WI38 (cell line): ENCODE data around the gene OXSR1.

Experiments used
- H3K4me3 ChIP-seq: 2 replicates; pipeline ENCODE4 v1.5.1; 2011; ENCODE audit warnings: low read depth, mild to moderate bottlenecking, control low read depth, low read length
- CTCF ChIP-seq: IDR thresholded peaks from 2 replicates; pipeline ENCODE4 v1.5.1; 2012; ENCODE audit warnings: low read depth, mild to moderate bottlenecking, control low read depth, low read length

Gene OXSR1

GRCh38 chr3:38255627-38256026, 90.3 kb downstream of the OXSR1 start:
- no peak overlapping the region for H3K4me3 ChIP-seq
- no peak for TF ChIP-seq CTCF

GRCh38 chr3:38257583-38257982, 92.2 kb downstream of the OXSR1 start:
- H3K4me3 ChIP-seq: no peak overlapping the region
- TF ChIP-seq CTCF: no peak

GRCh38 chr3:38260474-38260873, 95.1 kb downstream of the OXSR1 start:
- H3K4me3 ChIP-seq: no peak overlapping the region
- TF ChIP-seq CTCF: no peak

GRCh38 chr3:38264353-38264771, 99.0 kb downstream of the OXSR1 start:
- no peak overlapping the region for H3K4me3 ChIP-seq
- no peak for TF ChIP-seq CTCF

- no peak for TF ChIP-seq CTCF
- H3K4me3 ChIP-seq: no peak overlapping the region
Observed at GRCh38 chr3:38264779-38265178, 99.4 kb downstream of the OXSR1 start.

GRCh38 chr3:38265604-38266307, 100.4 kb downstream of the OXSR1 start, which contains the start of gene SLC22A13:
TSS of gene SLC22A13 (plus strand) at chr3:38265812. CDS start at chr3:38265861, 49 bp downstream.
- no peak within 1 kb of the TSS for H3K4me3 ChIP-seq
- TF ChIP-seq CTCF: no peak

GRCh38 chr3:38266810-38267209, 101.5 kb downstream of the OXSR1 start:
- no peak for TF ChIP-seq CTCF
- no peak overlapping the region for H3K4me3 ChIP-seq
